Adrenal gland (tissue), 5 donors: ENCODE measurements around the gene COG7.

Experiments
- POLR2A ChIP-seq, 2 donors: fragments of 450-650 bp; IDR thresholded peaks; one replicate each; pipeline ENCODE4 v1.6.1; 2017; ENCODE audit warnings: antibody characterized with exemption in 2 of 2, mild to moderate bottlenecking in 2 of 2, moderate library complexity in 1 of 2
- TF ChIP-seq, protein P1 (sequence below), 6 experiments: fragments of 450-650 bp in 4 of 6; fragments of 200-600 bp in 2 of 6; sonication (generic) in 1 of 6; IDR thresholded peaks; 1 replicate in 5 of 6; 2 replicates in 1 of 6; pipeline versions ENCODE4 v1.5.1 to v1.8.0; 2016 to 2021; ENCODE audit warnings: antibody characterized with exemption in 6 of 6, mild to moderate bottlenecking in 2 of 6, moderate library complexity in 1 of 6
- donor health status: DM: no; HTN: no; CAD: no.

DNA sequence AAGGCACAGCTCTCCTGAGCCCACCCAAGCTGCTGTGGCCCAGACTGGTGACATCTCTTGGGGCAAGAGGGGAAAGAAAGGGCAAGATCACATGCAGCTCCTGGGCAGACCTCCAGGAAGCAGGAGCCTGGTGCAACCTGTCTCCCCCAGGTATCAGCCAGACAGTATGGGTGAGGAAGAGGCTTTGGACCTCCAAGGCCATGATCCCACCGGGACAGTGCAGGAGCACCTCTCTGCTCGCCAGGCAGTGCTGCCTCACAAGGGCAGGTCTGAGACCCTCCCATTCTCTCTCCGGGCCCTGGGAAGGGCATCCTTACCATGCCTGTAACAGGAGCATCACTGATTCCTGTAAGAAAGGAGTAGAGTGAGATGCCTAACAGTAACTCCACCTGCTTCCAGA lies 25.6 kb upstream of the COG7 start:
- TF ChIP-seq, protein P1, sequence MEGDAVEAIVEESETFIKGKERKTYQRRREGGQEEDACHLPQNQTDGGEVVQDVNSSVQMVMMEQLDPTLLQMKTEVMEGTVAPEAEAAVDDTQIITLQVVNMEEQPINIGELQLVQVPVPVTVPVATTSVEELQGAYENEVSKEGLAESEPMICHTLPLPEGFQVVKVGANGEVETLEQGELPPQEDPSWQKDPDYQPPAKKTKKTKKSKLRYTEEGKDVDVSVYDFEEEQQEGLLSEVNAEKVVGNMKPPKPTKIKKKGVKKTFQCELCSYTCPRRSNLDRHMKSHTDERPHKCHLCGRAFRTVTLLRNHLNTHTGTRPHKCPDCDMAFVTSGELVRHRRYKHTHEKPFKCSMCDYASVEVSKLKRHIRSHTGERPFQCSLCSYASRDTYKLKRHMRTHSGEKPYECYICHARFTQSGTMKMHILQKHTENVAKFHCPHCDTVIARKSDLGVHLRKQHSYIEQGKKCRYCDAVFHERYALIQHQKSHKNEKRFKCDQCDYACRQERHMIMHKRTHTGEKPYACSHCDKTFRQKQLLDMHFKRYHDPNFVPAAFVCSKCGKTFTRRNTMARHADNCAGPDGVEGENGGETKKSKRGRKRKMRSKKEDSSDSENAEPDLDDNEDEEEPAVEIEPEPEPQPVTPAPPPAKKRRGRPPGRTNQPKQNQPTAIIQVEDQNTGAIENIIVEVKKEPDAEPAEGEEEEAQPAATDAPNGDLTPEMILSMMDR (IDR thresholded peaks at IDR 0.05) = no peak
- no peak for TF ChIP-seq POLR2A (IDR thresholded peaks at IDR 0.05)
